ENCODE results near the gene RHCE. TPM values are rescaled to one million over a fixed set of nuclear protein-coding genes. Genes with fewer than 3 reads are reported as not detected.
"Not testable (repeated sequence)": the region's sequence is repeated elsewhere in the genome, so short reads cannot be mapped to it uniquely, and the experiment has no call there.

Gene RHCE
- 1.4 TPM for polyA plus RNA-seq (2012; ENCODE audit: insufficient read length, low read depth)

GRCh38 chr1:25420715-25421114 is at the start of gene RHCE:
TSS of gene RHCE (minus strand) at chr1:25420825. CDS start at chr1:25420786, 39 bp downstream.
- not testable (repeated sequence) for TF ChIP-seq FOXP2 (optimal IDR thresholded peaks at IDR 0.05; ENCODE audit: borderline replicate concordance, extremely low read depth, extremely low read length, insufficient read depth); TAF1 (IDR thresholded peaks at IDR 0.05; ENCODE audit: borderline replicate concordance, insufficient read depth, low read length); SIN3A (IDR thresholded peaks at IDR 0.05; ENCODE audit: borderline replicate concordance, insufficient read depth, low read length)

GRCh38 chr1:25469177-25469576 is 48.6 kb upstream of the RHCE start:
- TF ChIP-seq POLR2AphosphoS5 (IDR thresholded peaks at IDR 0.05; ENCODE audit: low read depth, low read length) (no peak), SIN3A (IDR thresholded peaks at IDR 0.05; ENCODE audit: borderline replicate concordance, insufficient read depth, low read length) (no peak), TAF1 (IDR thresholded peaks at IDR 0.05; ENCODE audit: borderline replicate concordance, insufficient read depth, low read length) (no peak), FOXP2 (optimal IDR thresholded peaks at IDR 0.05; ENCODE audit: borderline replicate concordance, extremely low read depth, extremely low read length, insufficient read depth) (no peak), REST (IDR thresholded peaks at IDR 0.05; ENCODE audit: insufficient read depth in 1 of 2, low read depth in 2 of 2, low read length in 2 of 2) (no peak)

GRCh38 chr1:25468033-25468432 is 47.4 kb upstream of the RHCE start:
- TF ChIP-seq POLR2AphosphoS5 (IDR thresholded peaks at IDR 0.05; ENCODE audit: low read depth, low read length), result no peak
- no peak for TF ChIP-seq FOXP2 (optimal IDR thresholded peaks at IDR 0.05; ENCODE audit: borderline replicate concordance, extremely low read depth, extremely low read length, insufficient read depth)
- no peak for TF ChIP-seq SIN3A (IDR thresholded peaks at IDR 0.05; ENCODE audit: borderline replicate concordance, insufficient read depth, low read length)
- no peak for TF ChIP-seq TAF1 (IDR thresholded peaks at IDR 0.05; ENCODE audit: borderline replicate concordance, insufficient read depth, low read length)
- TF ChIP-seq REST (IDR thresholded peaks at IDR 0.05; ENCODE audit: insufficient read depth in 1 of 2, low read depth in 2 of 2, low read length in 2 of 2), result no peak

- no peak for TF ChIP-seq REST (IDR thresholded peaks at IDR 0.05; ENCODE audit: insufficient read depth in 1 of 2, low read depth in 2 of 2, low read length in 2 of 2)
- TF ChIP-seq POLR2AphosphoS5 (IDR thresholded peaks at IDR 0.05; ENCODE audit: low read depth, low read length), result no peak
- TF ChIP-seq FOXP2 (optimal IDR thresholded peaks at IDR 0.05; ENCODE audit: borderline replicate concordance, extremely low read depth, extremely low read length, insufficient read depth), result no peak
- TF ChIP-seq TAF1 (IDR thresholded peaks at IDR 0.05; ENCODE audit: borderline replicate concordance, insufficient read depth, low read length), result no peak
- TF ChIP-seq SIN3A (IDR thresholded peaks at IDR 0.05; ENCODE audit: borderline replicate concordance, insufficient read depth, low read length), result no peak
Observed at GRCh38 chr1:25467616-25468015, 47.0 kb upstream of the RHCE start.

- no peak for TF ChIP-seq FOXP2 (optimal IDR thresholded peaks at IDR 0.05; ENCODE audit: borderline replicate concordance, extremely low read depth, extremely low read length, insufficient read depth)
- TF ChIP-seq POLR2AphosphoS5 (IDR thresholded peaks at IDR 0.05; ENCODE audit: low read depth, low read length), result no peak
- no peak for TF ChIP-seq SIN3A (IDR thresholded peaks at IDR 0.05; ENCODE audit: borderline replicate concordance, insufficient read depth, low read length)
- no peak for TF ChIP-seq TAF1 (IDR thresholded peaks at IDR 0.05; ENCODE audit: borderline replicate concordance, insufficient read depth, low read length)
- TF ChIP-seq REST (IDR thresholded peaks at IDR 0.05; ENCODE audit: insufficient read depth in 1 of 2, low read depth in 2 of 2, low read length in 2 of 2), result no peak
Observed at GRCh38 chr1:25467193-25467592, 46.6 kb upstream of the RHCE start.

All from PFSK-1 (cell line).